Measurements from ENCODE around the gene TOB2. TPM values are rescaled to one million over a fixed set of nuclear protein-coding genes. Genes with fewer than 3 reads are reported as not detected.
A peak's percentile ranks its signal among the peaks of the same experiment; 100 is the strongest.
"Not testable (repeated sequence)": the region's sequence is repeated elsewhere in the genome, so short reads cannot be mapped to it uniquely, and the experiment has no call there.

TOB2 gene
- total RNA-seq, 1 donor from 2014 or later: 35.9 TPM

GRCh38 chr22:41429951-41430332 lies 16.7 kb downstream of the TOB2 start:
- no peak for DNase-seq (ENCODE audit: low read depth)

GRCh38 chr22:41429232-41429950 lies 17.2 kb downstream of the TOB2 start:
- no peak for DNase-seq (ENCODE audit: low read depth)

- DNase-seq (ENCODE audit: low read depth): no peak
Observed at GRCh38 chr22:41425660-41426365, 20.8 kb downstream of the TOB2 start.

- no peak for DNase-seq (ENCODE audit: low read depth)
Observed at GRCh38 chr22:41418717-41419116, 27.9 kb downstream of the TOB2 start.

GRCh38 chr22:41417622-41418390 lies 28.8 kb downstream of the TOB2 start:
- DNase-seq (ENCODE audit: low read depth): peak; percentile 68

- DNase-seq (ENCODE audit: low read depth): no peak
Observed at GRCh38 chr22:41415554-41415953, 31.0 kb downstream of the TOB2 start.

GRCh38 chr22:41411021-41411851 lies 35.4 kb downstream of the TOB2 start:
- no peak for DNase-seq (ENCODE audit: low read depth)

- DNase-seq (ENCODE audit: low read depth): no peak
Observed at GRCh38 chr22:41410311-41410751, 36.3 kb downstream of the TOB2 start.

- no peak for DNase-seq (ENCODE audit: low read depth)
Observed at GRCh38 chr22:41408665-41409064, 37.9 kb downstream of the TOB2 start.

- no peak for DNase-seq (ENCODE audit: low read depth)
Observed at GRCh38 chr22:41407433-41407832, 39.2 kb downstream of the TOB2 start.

GRCh38 chr22:41406410-41406809 lies 40.2 kb downstream of the TOB2 start:
- DNase-seq (ENCODE audit: low read depth): no peak

GRCh38 chr22:41405588-41405987 lies 41.0 kb downstream of the TOB2 start:
- DNase-seq (ENCODE audit: low read depth): no peak

GRCh38 chr22:41403532-41404318 lies 42.9 kb downstream of the TOB2 start:
- DNase-seq (ENCODE audit: low read depth): peak; percentile 81

GRCh38 chr22:41402851-41403250 lies 43.8 kb downstream of the TOB2 start:
- not testable (repeated sequence) for DNase-seq (ENCODE audit: low read depth)

- peak; percentile 63 for DNase-seq (ENCODE audit: low read depth)
Observed at GRCh38 chr22:41401781-41402648, 44.6 kb downstream of the TOB2 start.

- DNase-seq (ENCODE audit: low read depth): no peak
Observed at GRCh38 chr22:41398921-41399320, 47.7 kb downstream of the TOB2 start.

GRCh38 chr22:41397143-41397811 lies 49.3 kb downstream of the TOB2 start:
- no peak for DNase-seq (ENCODE audit: low read depth)

GRCh38 chr22:41395531-41396240 lies 50.9 kb downstream of the TOB2 start:
- DNase-seq (ENCODE audit: low read depth): no peak

- DNase-seq (ENCODE audit: low read depth): no peak
Observed at GRCh38 chr22:41394012-41394356, 52.6 kb downstream of the TOB2 start.
